WTC11 (cell line): ENCODE results near the gene GRK2.

Experiments
- ATF2 ChIP-seq: sonication (generic); formaldehyde crosslinking; IDR thresholded peaks from 2 replicates; pipeline ENCODE4 v1.8.1; 2022; ENCODE audit warnings: low read depth, missing genetic modification reagents, borderline replicate concordance
- CTCF ChIP-seq: fragments of 200-600 bp; IDR thresholded peaks from 2 replicates; pipeline ENCODE4 v1.8.0; 2022; ENCODE audit warnings: antibody characterized with exemption
- JUN ChIP-seq: sonication (generic); formaldehyde crosslinking; IDR thresholded peaks from 2 replicates; pipeline ENCODE4 v1.8.0; 2023; ENCODE audit warnings: mild to moderate bottlenecking, missing genetic modification reagents
- NR2C2 ChIP-seq: sonication (generic); formaldehyde crosslinking; IDR thresholded peaks from 2 replicates; pipeline ENCODE4 v1.8.0; 2022; ENCODE audit warnings: mild to moderate bottlenecking, missing genetic modification reagents
- SMAD4 ChIP-seq: sonication (generic); formaldehyde crosslinking; IDR thresholded peaks from 2 replicates; pipeline ENCODE4 v1.8.0; 2022; ENCODE audit warnings: mild to moderate bottlenecking, missing genetic modification reagents
- ZMAT4 ChIP-seq: fragments of 250-450 bp; sonication (Bioruptor Pico); IDR thresholded peaks from 2 replicates; pipeline ENCODE4 v1.9.0; 2021; ENCODE audit warnings: mild to moderate bottlenecking
- ZNF423 ChIP-seq: fragments of 250-450 bp; sonication (Bioruptor Pico); IDR thresholded peaks from 2 replicates; pipeline ENCODE4 v2.1.2; 2022; ENCODE audit warnings: mild to moderate bottlenecking, moderate library complexity

GRCh38 chr11:67261946-67262681, 4.2 kb upstream of the GRK2 start:
- TF ChIP-seq JUN (no peak), ZMAT4 (CRISPR knock-in tag) (no peak), ATF2 (CRISPR knock-in tag) (no peak), CTCF (no peak), ZNF423 (no peak), NR2C2 (no peak), SMAD4 (CRISPR knock-in tag) (no peak)
